SKM-1 (cell line): ENCODE measurements around the gene ZNF579.
"Not testable (repeated sequence)": the region's sequence is repeated elsewhere in the genome, so short reads cannot be mapped to it uniquely, and the experiment has no call there.

Experiments
- DNase-seq: peaks from one replicate; lab custom pipeline; 2025; ENCODE audit not compliant: unreplicated experiment; lab: John Stamatoyannopoulos, UW

Gene ZNF579

DNA sequence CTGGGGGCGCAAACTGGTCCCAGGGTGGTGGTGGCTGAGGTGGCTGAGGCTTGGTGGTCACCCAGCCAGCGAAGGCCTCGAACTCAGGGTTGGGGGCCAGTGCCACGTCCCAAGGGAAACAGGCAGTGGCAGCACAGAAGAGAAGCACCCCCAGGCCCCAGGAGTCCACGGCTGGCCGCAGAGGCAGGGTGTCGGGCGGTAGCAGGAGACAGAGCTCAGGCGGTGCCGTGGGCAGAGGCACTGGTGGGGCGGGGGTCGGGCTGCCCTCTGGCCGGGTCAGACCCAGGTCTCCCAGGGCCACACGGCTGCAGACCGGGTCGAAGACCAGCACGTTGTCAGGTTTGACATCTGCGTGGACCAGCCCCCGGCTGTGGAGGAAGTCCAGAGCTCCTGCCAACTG lies 39.6 kb downstream of the ZNF579 start:
- no peak for DNase-seq

DNA sequence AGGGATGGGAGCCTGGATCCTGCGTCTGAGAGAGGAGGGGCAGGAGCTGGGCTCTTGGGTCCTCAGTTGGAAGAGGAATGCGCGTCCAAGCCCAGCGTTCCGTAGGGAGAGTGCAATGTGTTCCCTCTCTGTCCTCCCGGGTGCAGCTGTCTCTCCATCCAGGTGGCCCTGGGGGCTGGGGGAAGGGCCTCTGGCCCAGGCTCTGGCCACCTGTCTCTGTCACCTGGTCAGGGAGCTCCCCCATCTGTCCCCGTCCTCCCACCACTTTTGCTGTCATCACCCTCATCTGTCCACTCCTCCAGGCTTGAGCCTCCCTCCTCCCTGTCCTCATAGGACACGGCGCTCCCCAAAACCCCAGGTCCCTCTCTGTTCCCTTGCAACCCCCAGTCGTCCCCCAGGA lies 40.0 kb downstream of the ZNF579 start:
- no peak for DNase-seq

GRCh38 chr19:55539090-55539984 lies 41.3 kb downstream of the ZNF579 start:
- DNase-seq, result no peak

DNA sequence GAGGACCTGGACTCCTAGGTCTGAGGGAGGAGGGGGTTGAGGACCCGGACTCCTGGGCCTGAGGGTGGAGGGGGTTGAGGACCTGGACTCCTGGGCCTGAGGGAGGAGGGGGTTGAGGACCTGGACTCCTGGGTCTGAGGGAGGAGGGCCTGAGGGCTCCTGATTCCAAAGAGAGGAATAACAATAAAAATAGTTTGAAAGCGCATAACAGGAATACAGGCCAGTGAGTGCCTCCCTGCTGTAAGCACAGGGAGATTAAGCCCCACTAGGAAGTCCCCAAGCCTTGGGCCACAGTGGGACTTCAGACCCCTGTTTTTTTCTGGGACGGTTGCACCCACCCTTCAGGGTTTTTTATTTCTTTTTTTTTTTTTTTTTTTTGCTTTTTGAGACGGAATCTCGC lies 42.5 kb downstream of the ZNF579 start:
- DNase-seq, result no peak

GRCh38 chr19:55537741-55538111 lies 42.9 kb downstream of the ZNF579 start:
- DNase-seq, result no peak

GRCh38 chr19:55536951-55537740 lies 43.5 kb downstream of the ZNF579 start, which contains the start of gene SBK2:
SBK2 (minus strand) TSS chr19:55537133; CDS start chr19:55536294, 839 bp downstream.
- no peak for DNase-seq

DNA sequence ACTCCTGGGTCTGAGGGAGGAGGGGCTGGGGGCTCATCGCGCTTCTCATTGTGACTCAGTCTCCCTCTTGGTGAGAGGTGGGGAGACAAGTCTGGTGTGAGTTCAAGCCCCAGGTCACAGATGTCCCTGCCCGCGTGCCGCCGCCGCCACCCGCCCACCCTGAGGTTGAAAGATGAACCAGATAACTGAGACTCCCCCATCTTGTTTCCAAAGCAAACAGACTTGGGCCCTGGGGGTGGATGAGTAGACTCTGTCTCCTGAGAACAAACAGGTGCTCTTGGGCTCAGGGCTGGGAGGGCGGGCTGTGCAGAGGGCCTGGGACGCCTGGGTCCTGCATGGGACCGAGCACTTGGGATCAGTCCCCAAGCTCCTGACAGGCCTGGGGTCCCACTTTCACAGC lies 44.3 kb downstream of the ZNF579 start:
- DNase-seq, result no peak

- DNase-seq, result no peak
Measured at GRCh38 chr19:55535965-55536350, 44.7 kb downstream of the ZNF579 start.

GRCh38 chr19:55535173-55535964 lies 45.3 kb downstream of the ZNF579 start:
- DNase-seq, result no peak

DNA sequence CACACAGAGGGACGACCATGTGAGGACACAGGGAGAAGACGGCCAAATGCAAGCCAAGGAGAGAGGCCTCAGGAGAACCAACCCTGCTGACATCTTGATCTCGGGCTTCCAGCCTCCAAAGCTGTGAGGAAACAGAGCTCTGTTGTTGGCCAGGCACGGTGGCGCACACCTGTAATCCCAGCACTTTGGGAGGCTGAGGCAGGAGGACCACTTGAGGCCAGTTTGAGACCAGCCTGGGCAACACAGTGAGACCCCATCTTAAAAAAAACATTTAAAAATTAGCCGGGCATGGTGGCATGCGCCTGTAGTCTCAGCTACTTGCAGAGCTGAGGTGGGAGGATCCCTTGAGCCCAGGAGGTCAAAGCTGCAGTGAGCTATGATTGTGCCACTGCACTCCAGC lies 46.4 kb downstream of the ZNF579 start:
- DNase-seq, result not testable (repeated sequence)

DNA sequence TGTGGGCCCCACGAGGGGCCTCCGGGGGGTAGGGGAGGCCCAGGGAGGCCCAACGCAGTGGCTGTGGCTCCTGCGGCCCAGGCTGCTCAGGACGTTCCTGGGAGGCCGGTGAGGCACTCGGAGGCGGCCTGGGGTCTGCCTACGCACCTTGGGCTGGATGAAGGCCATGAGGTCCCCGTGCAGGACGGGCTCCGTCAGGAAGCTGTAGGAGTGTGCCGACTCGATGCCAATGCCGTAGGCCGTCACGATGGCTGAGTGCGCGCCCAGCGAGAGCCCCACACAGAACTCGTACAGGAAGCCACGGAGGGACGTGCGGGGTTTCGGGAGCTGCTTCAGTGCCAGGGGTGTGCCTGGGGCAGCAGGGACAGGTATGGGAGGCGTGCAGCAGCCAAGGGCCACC lies 49.7 kb downstream of the ZNF579 start:
- no peak for DNase-seq

DNA sequence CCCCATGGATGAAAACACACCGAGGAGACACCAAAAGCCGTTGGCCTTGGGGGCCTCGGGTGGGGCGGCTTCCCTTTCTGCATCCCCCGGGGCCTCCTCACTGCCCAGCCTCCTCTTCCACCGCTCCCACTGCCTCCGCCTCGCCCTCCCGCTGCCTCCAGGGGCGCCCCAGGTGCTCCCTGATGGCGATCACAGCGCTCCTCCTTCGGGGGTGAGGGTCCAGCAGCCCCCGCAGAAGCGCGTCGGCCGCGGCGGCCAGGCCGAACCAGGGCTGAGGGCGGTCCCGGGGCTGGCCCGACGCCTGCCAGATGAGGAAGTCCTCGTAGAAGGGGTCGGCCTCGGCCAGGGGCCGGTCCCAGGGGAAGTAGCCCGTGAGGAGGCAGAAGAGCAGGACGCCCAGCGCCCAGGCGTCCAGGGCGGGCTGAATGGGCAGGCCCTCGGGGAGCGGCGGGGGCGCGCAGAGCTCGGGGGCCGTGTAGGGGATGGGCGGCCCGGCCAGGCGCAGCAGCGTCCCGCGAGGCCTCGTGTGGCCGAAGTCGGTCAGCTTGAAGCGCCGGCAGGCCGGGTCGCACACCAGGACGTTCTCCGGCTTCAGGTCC lies 50.9 kb downstream of the ZNF579 start:
- no peak for DNase-seq

DNA sequence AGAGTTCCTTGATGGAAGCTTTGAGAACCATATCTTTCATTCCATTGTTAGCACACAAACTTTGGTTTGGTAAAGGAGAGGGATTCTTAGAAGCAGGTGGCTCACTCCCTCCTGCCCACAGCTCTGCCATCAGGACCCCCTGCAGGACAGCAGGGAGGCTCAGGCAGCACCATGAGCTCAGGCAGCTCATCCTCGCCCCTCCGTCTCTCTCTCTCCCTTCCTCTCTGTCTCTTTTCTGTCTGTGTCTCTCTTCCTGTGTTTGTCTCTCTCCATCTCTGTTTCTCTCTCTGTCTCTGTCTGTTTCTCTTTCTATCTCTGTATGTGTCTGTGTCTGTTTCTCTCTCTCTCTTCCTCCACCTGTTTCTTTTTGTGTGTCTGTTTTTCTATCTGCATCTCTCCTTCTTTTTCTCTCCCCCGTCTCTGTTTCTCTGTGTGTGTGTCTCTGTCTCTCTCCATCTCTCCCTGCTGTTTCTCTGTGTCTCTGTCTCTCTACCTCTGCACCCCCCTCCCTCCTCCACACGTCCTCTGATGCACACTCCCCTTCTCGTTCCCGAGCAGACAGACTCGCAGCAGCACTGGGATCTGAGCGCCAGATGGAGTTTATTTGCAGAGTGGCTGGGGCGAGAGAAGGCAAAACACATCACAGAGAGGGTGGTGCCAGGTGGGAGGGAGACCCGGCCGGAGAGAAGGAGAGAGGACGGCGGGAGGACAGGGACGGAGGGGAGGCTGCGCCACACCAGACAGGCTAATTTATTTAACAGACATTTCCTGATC lies 52.4 kb downstream of the ZNF579 start:
- DNase-seq, result no peak

DNA sequence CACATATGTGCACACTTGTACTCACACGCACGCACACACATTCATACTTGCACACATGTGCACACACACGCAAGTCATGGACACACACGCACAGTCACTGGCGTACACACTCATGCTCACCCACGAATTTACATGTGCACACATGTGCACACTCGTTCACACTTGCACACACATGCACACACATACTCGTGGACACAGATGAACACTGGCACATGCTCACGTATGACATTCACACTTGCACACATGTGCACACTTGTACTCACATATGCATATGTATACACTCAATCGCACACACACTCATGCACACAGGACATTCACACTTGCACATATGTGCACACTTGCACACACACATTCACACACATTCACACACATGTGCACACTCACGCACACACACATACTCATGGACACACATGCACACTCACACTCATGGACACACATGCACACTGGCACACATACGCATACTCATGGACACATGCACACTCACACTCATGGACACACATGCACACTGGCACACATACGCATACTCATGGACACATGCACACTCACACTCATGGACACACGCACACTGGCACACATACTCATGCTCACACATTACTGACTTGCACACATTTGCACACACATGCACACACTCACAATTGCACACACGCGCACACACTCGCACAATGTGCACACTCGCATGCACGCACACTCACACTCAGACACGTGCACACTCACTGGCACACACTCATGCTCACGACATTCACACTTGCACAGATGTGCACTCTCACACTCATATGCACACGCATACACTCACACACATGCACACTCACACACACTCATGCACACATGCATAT lies 53.2 kb downstream of the ZNF579 start:
- DNase-seq, result no peak
